Mesenchymal stem cell (in vitro differentiated cells and primary cell): ENCODE data around the gene GALNT2.

Experiments used
- DNase-seq: peaks from one replicate; pipeline ENCODE4 v3.0.0-alpha.2; 2013
- H2AFZ ChIP-seq: one replicate; pipeline ENCODE4 v1.6.1; 2013; ENCODE audit warnings: low read depth, mild to moderate bottlenecking, control low read depth, inconsistent platforms, low read length, moderate library complexity
- H2AK5ac ChIP-seq: 2 replicates; pipeline ENCODE4 v1.6.1; 2013; ENCODE audit warnings: low read length, moderate library complexity, mild to moderate bottlenecking, inconsistent platforms; ENCODE audit not compliant: severe bottlenecking
- H2BK120ac ChIP-seq: one replicate; pipeline ENCODE4 v1.6.1; 2013; ENCODE audit warnings: low read depth, mild to moderate bottlenecking, inconsistent platforms, low read length, moderate library complexity
- H2BK12ac ChIP-seq, 2 experiments: one replicate each; pipeline ENCODE4 v1.6.1; 2013; ENCODE audit warnings: inconsistent platforms in 2 of 2, low read length in 2 of 2, mild to moderate bottlenecking in 2 of 2, moderate library complexity in 2 of 2, control low read depth in 1 of 2
- H2BK15ac ChIP-seq: one replicate; pipeline ENCODE4 v1.6.1; 2013; ENCODE audit warnings: mild to moderate bottlenecking, low read depth, inconsistent platforms; ENCODE audit not compliant: poor library complexity, severe bottlenecking
- H2BK5ac ChIP-seq: 2 replicates; pipeline ENCODE4 v1.6.1; 2013; ENCODE audit warnings: low read depth, mild to moderate bottlenecking, low read length, control low read depth, inconsistent platforms; ENCODE audit not compliant: poor library complexity, severe bottlenecking
- H3K14ac ChIP-seq, 2 experiments: one replicate each; pipeline ENCODE4 v1.6.1; 2013; ENCODE audit warnings: inconsistent platforms in 2 of 2, low read length in 2 of 2, control low read depth in 1 of 2, mild to moderate bottlenecking in 1 of 2, moderate library complexity in 1 of 2
- H3K18ac ChIP-seq, 2 experiments: one replicate each; pipeline ENCODE4 v1.6.1; 2013; ENCODE audit warnings: inconsistent platforms in 2 of 2, low read length in 2 of 2, control low read depth in 1 of 2, low read depth in 1 of 2, mild to moderate bottlenecking in 1 of 2
- H3K23ac ChIP-seq, 2 experiments: one replicate each; pipeline ENCODE4 v1.6.1; 2013; ENCODE audit warnings: inconsistent platforms in 2 of 2, low read length in 2 of 2, mild to moderate bottlenecking in 2 of 2, moderate library complexity in 2 of 2, control low read depth in 1 of 2
- H3K27ac ChIP-seq: 2 replicates; pipeline ENCODE4 v1.5.1; 2013; ENCODE audit warnings: mild to moderate bottlenecking, moderate library complexity, low read length, control low read depth, inconsistent platforms; ENCODE audit not compliant: poor library complexity, severe bottlenecking
- H3K27me3 ChIP-seq, 2 experiments: 2 replicates each; pipeline versions ENCODE4 v1.6.1 to v1.7.0; 2013; ENCODE audit warnings: low read length in 2 of 2, mild to moderate bottlenecking in 2 of 2, moderate library complexity in 2 of 2, control low read depth in 1 of 2, inconsistent platforms in 1 of 2; ENCODE audit not compliant: control insufficient read depth in 1 of 2, insufficient read depth in 1 of 2
- H3K36me3 ChIP-seq, 2 experiments: 2 replicates each; pipeline versions ENCODE4 v1.6.1 to v1.7.0; 2013; ENCODE audit warnings: low read length in 2 of 2, control low read depth in 1 of 2, inconsistent platforms in 1 of 2, low read depth in 1 of 2, mild to moderate bottlenecking in 1 of 2; ENCODE audit not compliant: insufficient read depth in 2 of 2, control insufficient read depth in 1 of 2
- H3K4ac ChIP-seq, 2 experiments: one replicate each; pipeline ENCODE4 v1.6.1; 2013; ENCODE audit warnings: inconsistent platforms in 2 of 2, low read length in 2 of 2, mild to moderate bottlenecking in 2 of 2, moderate library complexity in 2 of 2, control low read depth in 1 of 2, low read depth in 1 of 2
- H3K4me1 ChIP-seq: 2 replicates; pipeline ENCODE4 v1.6.1; 2013; ENCODE audit warnings: low read depth, low read length, control low read depth; ENCODE audit not compliant: control insufficient read depth, insufficient read depth
- H3K4me2 ChIP-seq: 2 replicates; pipeline ENCODE4 v1.6.1; 2013; ENCODE audit warnings: low read length, mild to moderate bottlenecking, inconsistent platforms; ENCODE audit not compliant: poor library complexity, severe bottlenecking
- H3K4me3 ChIP-seq, 2 experiments: 2 replicates each; pipeline versions ENCODE4 v1.5.1 to v1.7.0; 2013; ENCODE audit warnings: low read length in 2 of 2, mild to moderate bottlenecking in 2 of 2, control low read depth in 1 of 2, low read depth in 1 of 2; ENCODE audit not compliant: insufficient read depth in 1 of 2
- H3K79me1 ChIP-seq: replicated peaks from 2 replicates; pipeline ENCODE4 v1.6.1; 2013; ENCODE audit warnings: mild to moderate bottlenecking, control low read depth, low read length, inconsistent platforms; ENCODE audit not compliant: poor library complexity, severe bottlenecking
- H3K9ac ChIP-seq: 2 replicates; pipeline ENCODE4 v1.7.0; 2013; ENCODE audit warnings: mild to moderate bottlenecking, low read length, moderate library complexity
- H3K9me3 ChIP-seq: 2 replicates; pipeline ENCODE4 v1.7.0; 2013; ENCODE audit warnings: mild to moderate bottlenecking, low read length; ENCODE audit not compliant: control insufficient read depth
- H4K8ac ChIP-seq: one replicate; pipeline ENCODE4 v1.6.1; 2013; ENCODE audit warnings: inconsistent platforms, mild to moderate bottlenecking, low read length, moderate library complexity
- H4K91ac ChIP-seq: one replicate; pipeline ENCODE4 v1.6.1; 2013; ENCODE audit warnings: mild to moderate bottlenecking, low read length, inconsistent platforms
- WGBS: methylation state at CpG from one replicate; pipeline ENCODE4 v1.1.7; 2013; ENCODE audit warnings: mixed read lengths; 5-methylcytosine and 5-hydroxymethylcytosine counted together

Gene GALNT2

GRCh38 chr1:230194525-230194924 lies 127.5 kb downstream of the GALNT2 start:
- Histone ChIP-seq H3K4ac (no peak overlapping the region), H3K9ac (no peak overlapping the region), H2BK15ac (peak overlapping the region; percentile 65), H3K23ac (no peak overlapping the region), H3K4me2 (no peak overlapping the region), H3K27me3 (no peaks in the 10 kb centered on the region), H4K91ac (no peak overlapping the region), H3K27ac (no peak overlapping the region), H3K9me3 (no peaks in the 10 kb centered on the region), H3K4me1 (peaks cover 11% of the 10 kb centered on the region), H3K79me1 (peaks cover 47% of the 10 kb centered on the region), H2BK12ac (no peak overlapping the region), H3K4me3 (no peak overlapping the region), H3K36me3 (peaks cover 5 to 11% of the 10 kb centered on the region in 2 experiments), H3K18ac (no peak overlapping the region), H4K8ac (peak overlapping the region; percentile 45), H2AFZ (no peak overlapping the region), H2AK5ac (no peak overlapping the region), H3K14ac (no peak overlapping the region), H2BK120ac (no peak overlapping the region), H2BK5ac (no peak overlapping the region)
- 93% methylated on average over 7 of the region's 7 CpGs for WGBS
- DNase-seq: no peak

DNA sequence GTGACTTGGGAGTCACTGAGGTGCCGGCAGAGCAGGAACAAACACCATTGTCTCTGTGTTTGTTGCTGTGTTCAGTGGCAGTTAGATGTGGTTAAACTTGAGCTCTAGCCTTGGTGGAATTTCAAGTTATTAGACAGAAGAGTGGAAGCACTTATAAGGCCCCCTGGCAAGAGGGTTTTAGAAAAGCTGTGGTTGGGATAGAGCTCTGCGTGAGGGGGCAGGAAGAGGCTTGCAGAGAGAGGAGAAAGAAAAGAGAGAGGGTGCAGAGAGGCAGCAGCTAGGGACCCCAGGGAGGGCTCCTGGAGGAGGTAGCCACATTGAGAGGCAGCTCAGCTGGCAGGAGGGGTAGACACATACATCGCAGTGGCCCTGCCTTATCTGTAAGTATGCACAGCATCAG lies 128.2 kb downstream of the GALNT2 start:
- H3K27ac ChIP-seq: no peak overlapping the region
- peak overlapping the region; percentile 38 for H4K8ac ChIP-seq
- no peak overlapping the region for H3K4ac ChIP-seq
- peaks cover 44% of the 10 kb centered on the region for H3K79me1 ChIP-seq
- no peak overlapping the region for H2BK12ac ChIP-seq
- no peak overlapping the region for H3K4me2 ChIP-seq
- no peak overlapping the region for H3K4me3 ChIP-seq
- H3K23ac ChIP-seq: no peak overlapping the region
- H2BK5ac ChIP-seq: no peak overlapping the region
- H4K91ac ChIP-seq: no peak overlapping the region
- no peaks in the 10 kb centered on the region for H3K9me3 ChIP-seq
- H3K18ac ChIP-seq: no peak overlapping the region
- H2BK120ac ChIP-seq: no peak overlapping the region
- H3K27me3 ChIP-seq: no peaks in the 10 kb centered on the region
- no peak overlapping the region for H2BK15ac ChIP-seq
- no peak for DNase-seq
- H3K4me1 ChIP-seq: peaks cover 11% of the 10 kb centered on the region
- no peak overlapping the region for H3K9ac ChIP-seq
- no peak overlapping the region for H2AFZ ChIP-seq
- WGBS: 92% methylated on average over 3 of the region's 3 CpGs
- H2AK5ac ChIP-seq: no peak overlapping the region
- H3K36me3 ChIP-seq: peaks cover 5 to 11% of the 10 kb centered on the region in 2 experiments
- H3K14ac ChIP-seq: no peak overlapping the region

DNA sequence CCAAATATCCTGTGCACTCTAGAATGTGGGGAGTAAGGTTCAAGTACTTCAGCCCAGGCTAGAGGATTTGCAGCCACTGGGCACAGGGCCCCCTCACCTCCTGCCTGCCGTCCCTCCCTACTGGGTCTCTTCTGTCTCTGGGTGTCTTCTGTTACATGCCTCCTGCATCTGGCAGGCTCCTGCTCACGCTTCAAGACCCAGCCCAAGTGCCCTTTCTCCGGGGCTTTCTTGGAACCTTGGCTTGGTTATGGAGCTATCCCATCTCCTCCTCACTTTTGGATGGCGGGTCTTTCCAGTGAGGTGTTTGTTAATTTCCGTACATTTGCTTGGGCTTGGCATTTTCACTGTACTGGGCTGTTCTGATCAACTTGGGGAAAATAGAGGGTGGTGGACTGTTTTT lies 129.0 kb downstream of the GALNT2 start:
- H2BK12ac ChIP-seq: peak overlapping the region in 1 of 2 experiments; percentile 10
- no peak overlapping the region for H4K8ac ChIP-seq
- H2AK5ac ChIP-seq: no peak overlapping the region
- H3K79me1 ChIP-seq: peaks cover 44% of the 10 kb centered on the region
- WGBS: 97% methylated on average over 4 of the region's 5 CpGs
- H3K4me3 ChIP-seq: no peak overlapping the region
- H2AFZ ChIP-seq: no peak overlapping the region
- peaks cover 11% of the 10 kb centered on the region for H3K4me1 ChIP-seq
- H2BK5ac ChIP-seq: no peak overlapping the region
- peaks cover 5 to 11% of the 10 kb centered on the region in 2 experiments for H3K36me3 ChIP-seq
- no peaks in the 10 kb centered on the region for H3K9me3 ChIP-seq
- no peak overlapping the region for H3K27ac ChIP-seq
- DNase-seq: no peak
- H3K14ac ChIP-seq: no peak overlapping the region
- no peak overlapping the region for H3K4me2 ChIP-seq
- H4K91ac ChIP-seq: no peak overlapping the region
- no peak overlapping the region for H2BK120ac ChIP-seq
- no peaks in the 10 kb centered on the region for H3K27me3 ChIP-seq
- H3K9ac ChIP-seq: no peak overlapping the region
- H3K18ac ChIP-seq: no peak overlapping the region
- H3K23ac ChIP-seq: no peak overlapping the region
- no peak overlapping the region for H2BK15ac ChIP-seq
- no peak overlapping the region for H3K4ac ChIP-seq

GRCh38 chr1:230197644-230198567 lies 130.9 kb downstream of the GALNT2 start:
- no peak overlapping the region for H3K18ac ChIP-seq
- H3K23ac ChIP-seq: no peak overlapping the region
- no peaks in the 10 kb centered on the region for H3K27me3 ChIP-seq
- no peak overlapping the region for H2AFZ ChIP-seq
- no peak overlapping the region for H3K4ac ChIP-seq
- no peak overlapping the region for H3K14ac ChIP-seq
- no peak overlapping the region for H3K4me3 ChIP-seq
- no peak overlapping the region for H2BK12ac ChIP-seq
- peaks cover 10 to 15% of the 10 kb centered on the region in 2 experiments for H3K36me3 ChIP-seq
- no peak for DNase-seq
- no peak overlapping the region for H4K8ac ChIP-seq
- H3K79me1 ChIP-seq: peaks cover 45% of the 10 kb centered on the region
- H3K9ac ChIP-seq: no peak overlapping the region
- WGBS: 96% methylated on average over 41 of the region's 41 CpGs
- no peak overlapping the region for H2BK120ac ChIP-seq
- peaks cover 8% of the 10 kb centered on the region for H3K4me1 ChIP-seq
- H2BK5ac ChIP-seq: no peak overlapping the region
- no peak overlapping the region for H2BK15ac ChIP-seq
- no peak overlapping the region for H2AK5ac ChIP-seq
- no peak overlapping the region for H3K4me2 ChIP-seq
- H3K9me3 ChIP-seq: no peaks in the 10 kb centered on the region
- H3K27ac ChIP-seq: no peak overlapping the region
- H4K91ac ChIP-seq: no peak overlapping the region
